GM12891 (cell line): ENCODE measurements around the gene DAB1.

ENCODE experiments used
- DNase-seq: peaks from one replicate; pipeline ENCODE4 v3.0.0; 2011; ENCODE audit warnings: low spot score; ENCODE audit not compliant: insufficient read length
- FAIRE-seq: peaks from 2 replicates; lab custom pipeline; 2011; peaks lifted over from hg19 to GRCh38; lab: Jason Lieb, UNC
- PAX5 ChIP-seq: IDR thresholded peaks from 2 replicates; pipeline ENCODE4 v1.6.1; 2011; ENCODE audit warnings: low read length, moderate library complexity, mild to moderate bottlenecking; ENCODE audit not compliant: insufficient read depth, severe bottlenecking
- POLR2A ChIP-seq: IDR thresholded peaks from 2 replicates; pipeline ENCODE4 v1.6.1; 2011; ENCODE audit warnings: low read depth, low read length, control low read depth
- POLR2AphosphoS5 ChIP-seq: IDR thresholded peaks from 2 replicates; pipeline ENCODE4 v1.6.1; 2011; ENCODE audit warnings: low read depth, low read length, control low read depth
- POU2F2 ChIP-seq: IDR thresholded peaks from 2 replicates; pipeline ENCODE4 v1.6.1; 2011; ENCODE audit warnings: low read depth, mild to moderate bottlenecking, control low read depth, low read length, moderate library complexity
- SPI1 ChIP-seq: IDR thresholded peaks from 2 replicates; pipeline ENCODE4 v1.6.1; 2011; ENCODE audit warnings: low read depth, low read length, control low read depth
- TAF1 ChIP-seq: IDR thresholded peaks from 2 replicates; pipeline ENCODE4 v1.6.1; 2011; ENCODE audit warnings: low read depth, low read length, control low read depth

Gene DAB1

DNA sequence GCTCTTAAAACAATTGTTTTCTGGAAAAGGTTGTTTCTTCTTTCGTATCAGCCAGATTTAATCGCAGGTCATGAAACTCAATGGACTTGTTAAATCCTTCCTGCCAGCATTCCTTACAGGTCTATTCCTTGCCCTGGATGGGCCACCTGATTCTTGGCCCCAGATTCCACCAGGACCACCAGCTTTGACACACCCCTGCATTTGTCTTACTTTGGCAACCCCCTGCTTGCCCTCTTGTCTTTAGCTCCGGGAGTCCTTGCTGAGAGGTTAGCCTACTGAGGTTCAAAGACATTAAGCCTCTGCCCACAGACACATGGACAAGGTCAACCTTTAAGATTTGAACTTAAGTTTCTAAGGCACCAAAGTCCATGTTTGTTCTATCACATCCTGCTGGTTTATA lies 27.1 kb upstream of the DAB1 start:
- DNase-seq (no peak), FAIRE-seq (no peak)
- TF ChIP-seq POLR2AphosphoS5 (no peak), PAX5 (no peak), POLR2A (no peak), SPI1 (no peak), POU2F2 (no peak), TAF1 (no peak)

DNA sequence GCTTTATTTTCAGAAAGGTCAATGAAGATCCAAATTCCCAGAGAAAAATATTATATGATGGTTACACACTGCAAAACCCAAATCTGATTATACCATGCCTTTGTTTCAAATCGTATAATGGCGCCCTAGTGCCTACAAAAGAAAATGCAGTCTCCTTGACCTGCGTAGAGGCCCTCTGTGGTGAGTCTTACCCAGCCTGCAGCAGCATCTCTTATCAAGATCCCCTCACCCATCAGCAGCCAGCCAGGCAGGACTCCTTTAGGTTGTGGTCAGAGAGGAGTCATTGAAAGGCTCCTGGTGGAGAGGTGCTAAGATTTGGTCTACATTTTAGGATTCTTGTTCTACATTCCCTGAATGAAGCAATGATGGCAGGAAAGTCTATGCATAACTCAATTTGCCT lies 23.7 kb upstream of the DAB1 start:
- FAIRE-seq = no peak
- no peak for DNase-seq
- no peak for TF ChIP-seq TAF1
- no peak for TF ChIP-seq POLR2A
- TF ChIP-seq POLR2AphosphoS5 = no peak
- no peak for TF ChIP-seq PAX5
- TF ChIP-seq POU2F2 = no peak
- TF ChIP-seq SPI1 = no peak

DNA sequence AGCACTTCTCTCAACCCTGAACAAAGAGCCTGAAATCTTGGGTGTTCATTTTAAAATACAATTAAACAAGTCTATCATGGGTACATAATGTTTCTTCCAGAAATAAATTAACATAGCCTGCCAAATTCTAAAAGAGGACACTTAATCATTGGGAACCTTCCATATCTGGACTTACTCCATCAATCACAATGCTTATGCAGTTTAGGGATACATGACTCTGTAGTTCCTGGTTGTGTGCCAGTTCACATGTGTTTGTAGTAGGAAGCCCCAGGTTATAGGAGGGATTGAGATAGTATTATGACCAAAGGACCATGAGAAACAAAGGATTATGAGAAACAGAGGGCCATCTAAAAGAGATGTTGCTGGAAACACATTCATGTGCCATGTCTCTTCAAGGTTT lies 19.1 kb upstream of the DAB1 start:
- no peak for FAIRE-seq
- TF ChIP-seq PAX5 (no peak), POU2F2 (no peak), POLR2AphosphoS5 (no peak), TAF1 (no peak), SPI1 (no peak), POLR2A (no peak)

DNA sequence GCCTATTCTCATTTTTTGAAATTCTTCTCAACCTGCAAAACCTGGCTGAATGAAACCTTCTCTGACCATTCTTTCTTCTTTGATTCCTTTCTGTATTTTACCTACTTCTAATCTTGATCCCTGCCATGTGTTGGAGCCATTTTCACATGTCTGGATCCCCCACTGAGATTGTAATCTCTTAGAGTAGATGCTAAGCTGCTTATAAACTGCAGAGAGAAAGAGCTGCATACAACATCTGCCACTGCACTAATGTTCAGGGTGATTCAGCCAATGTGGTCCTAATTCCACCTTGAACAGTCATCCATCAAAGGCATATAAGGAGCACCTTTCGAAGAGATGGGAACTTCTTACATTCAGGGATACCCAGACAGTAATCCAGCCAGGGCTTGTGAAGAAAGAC lies 16.2 kb upstream of the DAB1 start:
- FAIRE-seq (no peak), DNase-seq (no peak)
- TF ChIP-seq POLR2A = no peak
- no peak for TF ChIP-seq PAX5
- TF ChIP-seq TAF1 = no peak
- no peak for TF ChIP-seq POU2F2
- no peak for TF ChIP-seq POLR2AphosphoS5

More for the DNA sequence above, 19.1 kb upstream of the DAB1 start:
- DNase-seq = no peak

DNA sequence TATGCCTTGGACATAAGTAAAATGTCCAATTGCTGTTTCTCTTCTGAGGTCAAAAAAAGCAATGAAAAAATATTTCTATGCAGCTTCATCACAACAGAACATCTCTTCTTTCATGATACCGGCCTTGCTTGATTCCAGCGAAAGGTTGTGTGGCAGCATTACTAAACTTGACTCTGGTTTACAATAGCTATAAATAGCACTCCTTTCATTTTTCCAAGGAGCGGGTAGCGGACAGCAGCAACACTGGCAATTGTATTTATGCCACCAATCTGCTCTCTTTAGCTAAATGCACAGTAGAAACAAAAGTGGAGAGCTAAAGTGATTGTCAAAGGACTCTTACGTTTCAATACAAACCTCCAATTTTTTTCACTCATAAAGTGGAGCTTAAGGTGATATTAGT lies 7.5 kb upstream of the DAB1 start:
- no peak for FAIRE-seq
- no peak for DNase-seq

DNA sequence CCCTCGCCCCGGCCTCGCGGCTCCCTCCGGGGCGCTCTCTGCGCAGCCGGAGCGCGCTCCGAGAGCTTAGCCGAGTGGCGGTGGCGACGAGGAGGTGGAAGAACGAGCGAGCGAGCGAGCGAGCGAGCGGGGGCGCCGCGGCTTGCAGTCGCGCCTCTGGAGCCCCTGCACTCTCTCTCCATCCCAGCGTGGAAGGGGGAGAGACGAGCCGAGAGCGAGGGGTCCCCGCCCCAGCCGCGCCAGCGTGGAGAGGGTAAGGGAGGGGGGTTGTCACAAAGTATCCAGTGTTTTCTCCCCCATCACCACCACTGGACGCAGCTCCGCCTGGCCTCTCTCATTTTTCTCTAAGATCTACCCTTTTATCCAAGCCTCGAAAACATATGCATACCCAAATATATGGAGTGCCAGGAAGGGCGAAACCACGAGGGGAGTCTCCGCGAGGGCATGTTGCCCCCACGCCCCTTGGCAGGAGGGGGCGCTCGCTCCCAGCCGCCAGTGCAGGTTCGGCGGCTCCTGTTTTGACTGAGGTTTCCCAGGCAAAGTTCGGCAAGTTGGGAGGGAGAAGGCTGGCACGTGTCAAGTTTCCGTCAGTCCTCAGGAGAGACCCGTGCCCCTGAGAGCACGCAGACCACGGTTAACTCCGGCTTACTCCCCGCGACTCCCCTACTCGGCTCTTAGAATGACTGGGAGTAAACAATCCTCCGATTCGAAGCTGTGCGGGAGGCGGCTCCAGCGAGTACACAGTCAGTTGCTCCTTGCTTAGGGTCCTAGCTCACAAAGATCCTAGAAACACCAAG lies 569 bp upstream of the DAB1 start:
- no peak for FAIRE-seq
- DNase-seq = no peak
- no peak for TF ChIP-seq TAF1
- no peak for TF ChIP-seq POLR2A

More for the DNA sequence above, 7.5 kb upstream of the DAB1 start:
- no peak for TF ChIP-seq POLR2AphosphoS5
- no peak for TF ChIP-seq POLR2A
- TF ChIP-seq TAF1 = no peak
- TF ChIP-seq POU2F2 = no peak
- TF ChIP-seq PAX5 = no peak
- TF ChIP-seq SPI1 = no peak

DNA sequence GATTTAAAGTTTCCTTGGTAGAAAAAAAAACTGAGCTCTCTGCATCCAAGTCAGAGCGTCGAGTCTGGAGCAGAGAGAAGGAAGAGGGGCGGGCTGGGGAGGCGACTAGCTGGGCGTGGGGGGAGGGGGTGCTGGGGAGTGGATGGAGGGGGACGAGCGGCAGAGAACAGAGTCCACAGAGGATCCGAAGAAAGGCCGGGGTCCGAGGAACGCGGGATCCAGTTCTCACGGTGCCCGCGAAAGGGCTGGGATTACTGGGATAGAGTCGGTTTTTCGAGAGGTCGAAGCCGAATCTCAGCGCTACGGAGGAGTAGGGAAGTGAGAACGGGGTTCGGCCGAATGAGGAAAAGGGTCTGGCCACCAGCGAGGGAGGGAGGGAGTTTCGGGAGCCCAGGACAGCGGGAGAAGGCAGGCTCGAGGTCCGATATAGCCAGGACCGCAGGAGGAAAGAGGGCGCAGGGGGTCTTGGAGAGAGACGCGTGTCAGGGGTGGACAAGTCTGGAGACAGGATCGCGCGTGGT lies 665 bp downstream of the DAB1 start:
- FAIRE-seq (no peak), DNase-seq (no peak)
- TF ChIP-seq PAX5 (no peak), POU2F2 (no peak), POLR2A (no peak), TAF1 (no peak), POLR2AphosphoS5 (no peak), SPI1 (no peak)

DNA sequence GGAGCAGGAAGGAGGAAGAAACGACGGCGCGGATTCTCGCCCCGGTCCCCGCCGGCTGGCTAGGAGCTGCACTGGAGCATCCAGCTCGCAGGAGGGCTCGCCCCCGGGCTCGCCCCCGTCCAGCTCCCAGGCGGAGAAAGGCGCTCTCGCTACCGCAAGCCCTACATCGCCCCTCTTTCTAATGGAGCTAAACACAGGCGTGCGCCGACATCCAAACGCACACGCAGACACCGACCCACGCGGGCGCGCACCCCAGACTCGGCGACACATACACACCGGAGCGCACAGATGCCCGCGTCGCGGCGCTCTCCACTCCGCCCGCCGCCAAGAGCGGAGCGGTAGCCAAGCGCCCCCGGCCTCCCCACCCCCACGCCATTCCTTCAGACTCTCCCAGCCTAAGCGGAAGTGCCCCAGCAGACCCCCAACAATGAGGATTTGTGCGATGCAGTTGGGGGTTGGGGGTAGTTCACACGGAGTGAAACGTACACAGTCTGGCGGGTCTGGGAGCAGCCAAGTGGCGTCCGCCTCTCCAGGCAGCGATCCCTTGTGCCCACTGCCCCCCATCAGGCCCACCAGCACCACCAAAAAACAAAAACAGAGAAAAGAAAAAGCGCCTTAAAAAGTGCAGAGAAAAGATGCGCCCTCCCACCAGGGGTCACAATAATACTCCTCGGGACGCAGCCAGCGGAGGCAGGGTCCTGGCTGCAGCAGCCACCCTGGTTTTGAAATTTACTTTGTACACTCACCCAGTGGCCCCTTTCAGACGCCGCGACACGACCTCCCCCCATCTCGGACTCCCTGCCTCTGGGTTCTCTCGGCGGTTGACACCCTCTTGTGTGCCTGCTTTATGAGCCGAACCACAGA lies 1.4 kb downstream of the DAB1 start:
- FAIRE-seq (no peak), DNase-seq (no peak)
- TF ChIP-seq PAX5 = no peak
- TF ChIP-seq POLR2A = no peak
- TF ChIP-seq SPI1 = no peak
- no peak for TF ChIP-seq POLR2AphosphoS5
- no peak for TF ChIP-seq POU2F2
- TF ChIP-seq TAF1 = no peak

DNA sequence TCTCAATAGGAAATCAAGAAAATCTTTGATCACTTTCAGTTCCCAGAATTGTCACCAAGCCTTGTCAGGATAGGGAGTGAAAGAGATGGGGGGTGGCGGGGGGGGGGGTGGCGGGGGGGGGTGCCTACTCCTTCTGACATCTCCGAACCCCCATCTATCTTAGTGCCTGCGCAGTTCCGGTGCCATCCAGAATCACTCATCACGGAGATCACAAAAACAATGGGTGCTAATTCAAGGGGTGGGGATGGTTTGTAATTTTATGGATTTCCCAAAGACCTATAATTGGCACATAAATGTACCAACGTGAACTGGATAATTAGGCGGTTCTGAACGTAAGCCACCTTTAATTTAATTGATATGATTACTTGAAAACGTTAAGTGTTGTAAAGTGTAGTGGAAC lies 2.1 kb downstream of the DAB1 start:
- DNase-seq (no peak), FAIRE-seq (no peak)
- TF ChIP-seq POLR2A (no peak), POLR2AphosphoS5 (no peak), POU2F2 (no peak), PAX5 (no peak), TAF1 (no peak), SPI1 (no peak)
